ENCODE data around the gene RBMY1F. TPM values are rescaled to one million over a fixed set of nuclear protein-coding genes. Genes with fewer than 3 reads are reported as not detected.

The RBMY1F gene
- not detected in 2 replicates for total RNA-seq

DNA sequence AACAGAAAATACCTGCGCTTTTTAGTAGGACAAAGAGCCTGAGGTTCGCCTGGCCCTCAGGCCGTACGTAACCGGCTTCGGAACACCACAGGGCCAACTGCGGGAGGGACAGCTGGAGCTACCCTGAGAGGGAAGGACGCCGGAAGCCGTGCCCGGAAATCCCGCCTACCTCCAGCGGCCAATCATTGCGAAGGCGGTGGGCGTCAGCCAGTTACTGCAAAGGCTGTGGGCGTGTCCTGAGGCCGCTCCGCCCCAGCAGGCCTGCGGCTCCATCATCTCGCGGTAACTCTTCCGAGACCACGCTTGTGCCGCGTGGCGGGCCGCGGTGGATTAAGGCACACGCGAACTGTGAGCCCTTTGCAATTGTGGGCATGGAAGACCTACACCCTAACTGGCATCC is at the start of gene RBMY1F:
Gene RBMY1F, minus strand, starts transcription at position 101 of the 400 bp plus-strand sequence. CDS start 1,954 bp downstream, outside the sequence.

Other genes starting within 250 kb of the RBMY1F start
- gene RBMY1J, start 220.5 kb upstream of the RBMY1F start, total RNA-seq: not detected in 2 replicates

All from smooth muscle cell of trachea (primary cell).